ENCODE data around the gene CDCA4.
A peak's percentile ranks its signal among the peaks of the same experiment; 100 is the strongest.
"Not testable (repeated sequence)": the region's sequence is repeated elsewhere in the genome, so short reads cannot be mapped to it uniquely, and the experiment has no call there.

CDCA4 gene

GRCh38 chr14:105051182-105052109, 30.6 kb upstream of the CDCA4 start:
- H3K27ac Mint-ChIP-seq: no peak overlapping the region
- CTCF ChIA-PET: no interaction called here
- H3K4me3 Mint-ChIP-seq: no peak overlapping the region
- no peaks in the 10 kb centered on the region for H3K9me3 Mint-ChIP-seq
- DNase-seq: no peak
- no peaks in the 10 kb centered on the region for H3K27me3 Mint-ChIP-seq
- peaks cover 37% of the 10 kb centered on the region for H3K36me3 Mint-ChIP-seq
- H3K4me1 Mint-ChIP-seq: peaks cover 3% of the 10 kb centered on the region

GRCh38 chr14:105050551-105050897, 29.6 kb upstream of the CDCA4 start:
- Mint-ChIP-seq H3K9me3 (no peaks in the 10 kb centered on the region), H3K27me3 (no peaks in the 10 kb centered on the region), H3K36me3 (peaks cover 36% of the 10 kb centered on the region), H3K27ac (no peak overlapping the region), H3K4me1 (peaks cover 8% of the 10 kb centered on the region), H3K4me3 (no peak overlapping the region)
- no peak for DNase-seq
- CTCF ChIA-PET: no interaction called here

- no peak for DNase-seq
- no peak overlapping the region for H3K4me3 Mint-ChIP-seq
- peaks cover 30% of the 10 kb centered on the region for H3K36me3 Mint-ChIP-seq
- no peak overlapping the region for H3K27ac Mint-ChIP-seq
- no peaks in the 10 kb centered on the region for H3K9me3 Mint-ChIP-seq
- H3K4me1 Mint-ChIP-seq: peaks cover 11% of the 10 kb centered on the region
- CTCF ChIA-PET: no interaction called here
- peaks cover under 1% of the 10 kb centered on the region for H3K27me3 Mint-ChIP-seq
Measured at GRCh38 chr14:105049753-105050550, 29.1 kb upstream of the CDCA4 start.

- Mint-ChIP-seq H3K9me3 (no peaks in the 10 kb centered on the region), H3K4me1 (peaks cover 15% of the 10 kb centered on the region), H3K4me3 (no peak overlapping the region), H3K27me3 (peaks cover 12% of the 10 kb centered on the region), H3K27ac (peak overlapping the region; percentile 24), H3K36me3 (peaks cover 18% of the 10 kb centered on the region)
- CTCF ChIA-PET: interaction anchor here (0.9 to 6.8 kb wide), 5 partner anchors 11 to 152 kb away, joined by 3 to 122 read pairs (median 3); partner anchors contain the start of gene GPR132
- DNase-seq: no peak
Measured at GRCh38 chr14:105047283-105048016, 26.6 kb upstream of the CDCA4 start.

- Mint-ChIP-seq H3K27me3 (peaks cover 12% of the 10 kb centered on the region), H3K4me3 (no peak overlapping the region), H3K27ac (no peak overlapping the region), H3K4me1 (peaks cover 15% of the 10 kb centered on the region), H3K9me3 (no peaks in the 10 kb centered on the region), H3K36me3 (peaks cover 16% of the 10 kb centered on the region)
- no peak for DNase-seq
- CTCF ChIA-PET: interaction anchor here (0.8 to 6.8 kb wide), 9 partner anchors 13 to 152 kb away, joined by 3 to 122 read pairs (median 4); partner anchors contain the start of genes CDCA4 and GPR132
Measured at GRCh38 chr14:105046891-105047282, 26.0 kb upstream of the CDCA4 start.

GRCh38 chr14:105045710-105046326, 24.9 kb upstream of the CDCA4 start:
- Mint-ChIP-seq H3K9me3 (no peaks in the 10 kb centered on the region), H3K36me3 (peaks cover 5% of the 10 kb centered on the region), H3K4me3 (no peak overlapping the region), H3K27ac (peak overlapping the region; percentile 2), H3K27me3 (peaks cover 12% of the 10 kb centered on the region), H3K4me1 (peaks cover 15% of the 10 kb centered on the region)
- DNase-seq: peak; percentile 95
- CTCF ChIA-PET: interaction anchor here (0.7 to 6.8 kb wide), 25 partner anchors 9 to 275 kb away, joined by 3 to 122 read pairs (median 5); partner anchors contain the start of genes AHNAK2, CDCA4 and GPR132

- Mint-ChIP-seq H3K36me3 (peaks cover 2% of the 10 kb centered on the region), H3K4me1 (peaks cover 15% of the 10 kb centered on the region), H3K9me3 (no peaks in the 10 kb centered on the region), H3K27ac (no peak overlapping the region), H3K27me3 (peaks cover 12% of the 10 kb centered on the region), H3K4me3 (no peak overlapping the region)
- no peak for DNase-seq
- CTCF ChIA-PET: interaction anchor here (1.2 to 6.8 kb wide), 7 partner anchors 16 to 109 kb away, joined by 3 to 122 read pairs (median 4); partner anchors contain the start of genes CDCA4 and CLBA1
Measured at GRCh38 chr14:105043641-105044040, 22.8 kb upstream of the CDCA4 start.

GRCh38 chr14:105042813-105043212, 21.9 kb upstream of the CDCA4 start:
- Mint-ChIP-seq H3K9me3 (no peaks in the 10 kb centered on the region), H3K4me3 (no peak overlapping the region), H3K27me3 (peaks cover 12% of the 10 kb centered on the region), H3K27ac (no peak overlapping the region), H3K36me3 (peaks cover 2% of the 10 kb centered on the region), H3K4me1 (peaks cover 13% of the 10 kb centered on the region)
- CTCF ChIA-PET: interaction anchor here (0.8 to 6.8 kb wide), 4 partner anchors 17 to 71 kb away, joined by 3 to 122 read pairs (median 24); partner anchors contain the start of gene CDCA4
- DNase-seq: no peak

GRCh38 chr14:105041841-105042765, 21.2 kb upstream of the CDCA4 start:
- Mint-ChIP-seq H3K27ac (no peak overlapping the region), H3K4me1 (peaks cover 13% of the 10 kb centered on the region), H3K27me3 (peaks cover 14% of the 10 kb centered on the region), H3K36me3 (peaks cover 2% of the 10 kb centered on the region), H3K9me3 (no peaks in the 10 kb centered on the region), H3K4me3 (no peak overlapping the region)
- CTCF ChIA-PET: interaction anchor here (0.8 to 6.8 kb wide), 5 partner anchors 16 to 70 kb away, joined by 3 to 122 read pairs (median 4); partner anchors contain the start of gene CDCA4
- no peak for DNase-seq

GRCh38 chr14:105039458-105040205, 18.7 kb upstream of the CDCA4 start:
- Mint-ChIP-seq H3K27ac (no peak overlapping the region), H3K9me3 (no peaks in the 10 kb centered on the region), H3K4me3 (no peak overlapping the region), H3K36me3 (no peaks in the 10 kb centered on the region), H3K4me1 (peaks cover 1% of the 10 kb centered on the region), H3K27me3 (peaks cover 16% of the 10 kb centered on the region)
- CTCF ChIA-PET: no interaction called here
- no peak for DNase-seq

- DNase-seq, H3K27ac Mint-ChIP-seq, H3K4me3 Mint-ChIP-seq, H3K9me3 Mint-ChIP-seq, H3K36me3 Mint-ChIP-seq: not testable (repeated sequence)
- CTCF ChIA-PET: interaction anchor here (0.6 to 2.6 kb wide), 2 partner anchors 10 to 60 kb away, joined by 3 to 7 read pairs; no protein-coding TSS in a partner anchor
- Mint-ChIP-seq H3K4me1 (peaks cover 16% of the 10 kb centered on the region), H3K27me3 (peaks cover 25% of the 10 kb centered on the region)
Measured at GRCh38 chr14:105035616-105036015, 14.7 kb upstream of the CDCA4 start.
